HG03135 (cell line): ENCODE measurements around the gene NUP58.

Experiments
- ATAC-seq: cut with Tn5 transposase; IDR thresholded peaks from one replicate; pipeline ENCODE4 v1.9.1; 2021; ENCODE audit warnings: mild to moderate bottlenecking, moderate library complexity; ENCODE audit not compliant: unreplicated experiment

NUP58 gene

DNA sequence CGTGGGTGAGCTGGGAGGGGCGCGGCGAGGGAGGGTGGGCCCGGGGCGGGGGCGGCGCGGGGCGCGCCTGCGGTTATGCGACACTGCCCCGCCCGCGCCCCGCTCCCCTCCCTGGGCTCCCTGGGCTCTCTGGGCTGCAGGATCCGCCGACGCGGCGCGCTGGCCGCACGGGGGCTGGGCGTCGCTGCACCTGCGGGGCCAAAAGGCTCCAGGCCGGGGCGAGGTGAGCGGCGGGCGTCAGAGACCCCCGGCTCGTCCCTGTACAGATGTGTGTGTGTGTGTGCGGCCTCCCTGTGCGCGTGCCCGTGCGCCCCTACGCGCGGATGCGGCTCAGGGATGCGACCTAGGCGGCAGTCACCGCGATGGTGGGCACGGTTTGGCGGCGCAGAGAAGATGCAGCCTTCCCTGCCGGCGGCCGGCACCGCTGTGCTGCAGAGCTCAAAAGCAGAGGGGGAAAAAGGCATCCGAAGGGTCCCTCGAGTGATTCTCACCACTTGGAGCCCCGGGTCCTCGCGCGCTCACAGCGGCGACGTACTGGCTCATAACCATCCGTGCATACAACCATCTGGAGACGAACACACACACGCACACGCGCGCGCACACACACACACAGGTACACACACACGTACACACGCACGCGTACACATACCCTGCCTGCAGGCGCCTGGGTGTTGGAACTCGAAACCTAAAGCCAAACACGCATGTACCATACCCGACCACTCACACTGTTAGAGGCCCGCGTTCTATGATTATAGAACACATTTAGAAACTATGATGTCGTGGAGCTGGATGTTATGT, 71.1 kb downstream of the NUP58 start:
- no peak for ATAC-seq

GRCh38 chr13:25375727-25376358, 74.4 kb downstream of the NUP58 start:
- ATAC-seq, result no peak

GRCh38 chr13:25377244-25377962, 76.0 kb downstream of the NUP58 start:
- ATAC-seq, result no peak

- no peak for ATAC-seq
Observed at GRCh38 chr13:25378528-25378927, 77.1 kb downstream of the NUP58 start.

GRCh38 chr13:25379011-25379410, 77.6 kb downstream of the NUP58 start:
- no peak for ATAC-seq

DNA sequence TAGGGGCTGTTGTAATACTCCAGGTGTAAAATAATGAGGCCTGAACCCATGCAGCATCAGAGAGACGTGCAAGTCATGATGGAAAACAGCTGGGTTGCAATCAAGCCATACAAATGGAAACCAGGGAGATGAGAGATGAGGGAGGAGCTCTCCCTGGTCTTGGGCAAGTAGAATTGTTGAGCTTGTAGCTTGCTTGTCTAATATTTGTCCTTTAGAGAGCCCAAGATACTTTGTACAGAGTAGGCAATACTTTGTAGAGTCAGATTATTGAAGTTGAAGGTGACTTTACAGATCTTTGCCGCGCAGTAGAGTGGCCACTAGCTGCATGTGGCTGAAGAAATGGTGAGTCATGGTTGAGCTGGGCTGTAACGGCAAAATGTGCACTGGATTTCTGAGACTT, 78.7 kb downstream of the NUP58 start:
- no peak for ATAC-seq

- no peak for ATAC-seq
Observed at GRCh38 chr13:25380741-25381324, 79.4 kb downstream of the NUP58 start.

GRCh38 chr13:25384758-25385410, 83.5 kb downstream of the NUP58 start:
- no peak for ATAC-seq

DNA sequence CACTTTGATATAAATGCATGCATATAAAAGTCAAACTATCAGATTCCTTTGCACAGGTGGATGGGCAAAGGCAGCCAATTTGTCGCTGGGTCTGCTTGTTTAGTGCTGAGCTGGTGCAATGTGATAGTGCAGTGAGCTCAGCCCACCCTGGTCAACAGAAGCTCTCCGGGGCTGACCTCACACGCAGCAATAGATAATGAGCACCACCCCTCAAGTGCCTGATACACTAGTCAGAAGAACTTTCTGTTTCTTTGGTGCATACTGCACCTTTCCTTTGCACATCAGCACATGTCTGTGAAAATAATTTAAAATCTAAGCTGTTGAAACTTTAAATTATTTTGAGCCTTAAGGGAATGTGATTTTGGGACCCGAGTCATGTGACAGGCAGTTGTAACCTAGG, 90.5 kb downstream of the NUP58 start:
- ATAC-seq, result no peak
